Fibroblast of skin of right quadriceps (primary cell): ENCODE results near the gene CASP12.
"Not testable (repeated sequence)": the region's sequence is repeated elsewhere in the genome, so short reads cannot be mapped to it uniquely, and the experiment has no call there.

Experiments used
- DNase-seq: peaks from one replicate; pipeline ENCODE4 v3.0.0-alpha.2; 2013

The CASP12 gene

GRCh38 chr11:104897891-104898684 lies at the start of gene CASP12:
TSS of gene CASP12 (minus strand) at chr11:104898460.
- DNase-seq: no peak

GRCh38 chr11:104946907-104947306 lies 48.6 kb upstream of the CASP12 start:
- peak; percentile 54 for DNase-seq

GRCh38 chr11:104944076-104944475 lies 45.8 kb upstream of the CASP12 start:
- no peak for DNase-seq

- no peak for DNase-seq
Measured at GRCh38 chr11:104943561-104943960, 45.3 kb upstream of the CASP12 start.

- no peak for DNase-seq
Measured at GRCh38 chr11:104934594-104934993, 36.3 kb upstream of the CASP12 start.

- not testable (repeated sequence) for DNase-seq
Measured at GRCh38 chr11:104934073-104934472, 35.8 kb upstream of the CASP12 start.

- no peak for DNase-seq
Measured at GRCh38 chr11:104928811-104929210, 30.6 kb upstream of the CASP12 start.

- DNase-seq: no peak
Measured at GRCh38 chr11:104926771-104927611, 28.7 kb upstream of the CASP12 start.

- DNase-seq: no peak
Measured at GRCh38 chr11:104925850-104926249, 27.6 kb upstream of the CASP12 start.

GRCh38 chr11:104918113-104918824 lies 20.0 kb upstream of the CASP12 start:
- DNase-seq: peak; percentile 69

GRCh38 chr11:104917271-104918112 lies 19.2 kb upstream of the CASP12 start:
- no peak for DNase-seq

- peak; percentile 5 for DNase-seq
Measured at GRCh38 chr11:104916442-104916841, 18.2 kb upstream of the CASP12 start.

GRCh38 chr11:104912102-104912501 lies 13.8 kb upstream of the CASP12 start:
- DNase-seq: no peak

- no peak for DNase-seq
Measured at GRCh38 chr11:104908186-104908531, 9.9 kb upstream of the CASP12 start.

GRCh38 chr11:104907521-104908185 lies 9.4 kb upstream of the CASP12 start:
- peak; percentile 85 for DNase-seq

- DNase-seq: no peak
Measured at GRCh38 chr11:104905271-104905670, 7.0 kb upstream of the CASP12 start.

- DNase-seq: no peak
Measured at GRCh38 chr11:104899226-104899625, 966 bp upstream of the CASP12 start.

- no peak for DNase-seq
Measured at GRCh38 chr11:104898685-104899013, 389 bp upstream of the CASP12 start.

- no peak for DNase-seq
Measured at GRCh38 chr11:104895634-104896033, 2.6 kb downstream of the CASP12 start.

- DNase-seq: no peak
Measured at GRCh38 chr11:104893876-104894275, 4.4 kb downstream of the CASP12 start.

GRCh38 chr11:104892723-104893511 lies 5.3 kb downstream of the CASP12 start:
- peak; percentile 33 for DNase-seq
